WI38 (cell line): ENCODE measurements around the gene CRADD.

Experiments
- H3K4me3 ChIP-seq: 2 replicates; pipeline ENCODE4 v1.5.1; 2011; ENCODE audit warnings: low read depth, mild to moderate bottlenecking, control low read depth, low read length
- CTCF ChIP-seq: IDR thresholded peaks from 2 replicates; pipeline ENCODE4 v1.5.1; 2012; ENCODE audit warnings: low read depth, mild to moderate bottlenecking, control low read depth, low read length

The CRADD gene

GRCh38 chr12:93904124-93904523 is 226.9 kb downstream of the CRADD start:
- TF ChIP-seq CTCF: no peak
- no peak overlapping the region for H3K4me3 ChIP-seq

GRCh38 chr12:93908264-93908663 is 231.1 kb downstream of the CRADD start:
- TF ChIP-seq CTCF: no peak

GRCh38 chr12:93908846-93909567 is 231.8 kb downstream of the CRADD start:
- no peak for TF ChIP-seq CTCF
- no peak overlapping the region for H3K4me3 ChIP-seq

More at GRCh38 chr12:93908264-93908663, 231.1 kb downstream of the CRADD start:
- no peak overlapping the region for H3K4me3 ChIP-seq

GRCh38 chr12:93911396-93911795 is 234.2 kb downstream of the CRADD start:
- no peak overlapping the region for H3K4me3 ChIP-seq

GRCh38 chr12:93912086-93912733 is 235.0 kb downstream of the CRADD start:
- H3K4me3 ChIP-seq: no peak overlapping the region
- TF ChIP-seq CTCF: no peak

More at GRCh38 chr12:93911396-93911795, 234.2 kb downstream of the CRADD start:
- TF ChIP-seq CTCF: no peak

- TF ChIP-seq CTCF: no peak
Measured at GRCh38 chr12:93913845-93914244, 236.7 kb downstream of the CRADD start.

GRCh38 chr12:93914281-93914680 is 237.1 kb downstream of the CRADD start:
- no peak for TF ChIP-seq CTCF
- no peak overlapping the region for H3K4me3 ChIP-seq

More at GRCh38 chr12:93913845-93914244, 236.7 kb downstream of the CRADD start:
- no peak overlapping the region for H3K4me3 ChIP-seq
